GM12878 (cell line): ENCODE measurements around the gene PLAC1. TPM values are rescaled to one million over a fixed set of nuclear protein-coding genes. Genes with fewer than 3 reads are reported as not detected.

Source experiments
- ATAC-seq: fragments of 200-7000 bp; cut with Tn5 transposase; 3 replicates; pipeline ENCODE4 v1.9.1; 2020; ENCODE audit warnings: mild to moderate bottlenecking, moderate library complexity
- BruUV-seq: library from RNA; stranded (reverse); fragments of 400-500 nt; replicated peaks from 2 replicates; lab custom pipeline; 2021; lab: Mats Ljungman, UMichigan
- CTCF ChIA-PET: fragments of 300-600 bp; sonication (Branson Sonifier 250); formaldehyde crosslinking; extraction: SDS; loops from one replicate; lab custom pipeline; 2021; ENCODE audit warnings: inconsistent platforms; lab: Yijun Ruan, JAX
- POLR2A ChIA-PET: fragments of 350-600 bp; formaldehyde crosslinking; extraction: SDS; loops from one replicate; lab custom pipeline; 2021; ENCODE audit warnings: inconsistent platforms; lab: Charles Lee
- RAD21 ChIA-PET: fragments of 300-600 bp; sonication (Branson Sonifier 250); formaldehyde crosslinking; loops from one replicate; lab custom pipeline; 2023; ENCODE audit warnings: antibody characterized with exemption; ENCODE audit not compliant: unreplicated experiment; lab: Charles Lee
- SMC1A ChIA-PET: fragments of 300-600 bp; sonication (Branson Sonifier 250); formaldehyde crosslinking; loops from one replicate; lab custom pipeline; 2023; ENCODE audit not compliant: unreplicated experiment, uncharacterized antibody; lab: Charles Lee
- DNase-seq: peaks from one replicate; pipeline ENCODE4 v3.0.0-alpha.2; 2011; ENCODE audit warnings: low read depth, low spot score
- FAIRE-seq: peaks from 3 replicates; lab custom pipeline; 2011; peaks lifted over from hg19 to GRCh38; lab: Jason Lieb, UNC
- H2AFZ ChIP-seq: 2 replicates; pipeline ENCODE4 v1.6.0; 2011; ENCODE audit warnings: low read depth, low read length, control low read depth; ENCODE audit not compliant: control insufficient read depth
- H3K27ac ChIP-seq: 2 replicates; pipeline ENCODE4 v1.5.1; 2011; ENCODE audit warnings: control low read depth; ENCODE audit not compliant: control insufficient read depth, insufficient read depth
- H3K27me3 ChIP-seq, 2 experiments: replicated peaks in 1 of 2; 2 replicates each; pipeline versions ENCODE4 v1.6.0 to v1.6.1; 2011; ENCODE audit warnings: low read length in 1 of 2; ENCODE audit not compliant: control insufficient read depth in 2 of 2, insufficient read depth in 2 of 2
- H3K36me3 ChIP-seq, 2 experiments: 2 replicates each; pipeline ENCODE4 v1.5.1; 2011; ENCODE audit warnings: low read length in 1 of 2; ENCODE audit not compliant: control insufficient read depth in 2 of 2, insufficient read depth in 2 of 2
- H3K4me1 ChIP-seq: 2 replicates; pipeline ENCODE4 v1.6.1; 2011; ENCODE audit warnings: mild to moderate bottlenecking, low read length, moderate library complexity, mixed read lengths; ENCODE audit not compliant: control insufficient read depth, insufficient read depth
- H3K4me2 ChIP-seq: 2 replicates; pipeline ENCODE4 v1.6.0; 2011; ENCODE audit warnings: control low read depth; ENCODE audit not compliant: control insufficient read depth, insufficient read depth
- H3K4me3 ChIP-seq: fragments of 200-600 bp; sonication (generic); 2 replicates; pipeline ENCODE4 v1.5.1; 2016
- H3K79me2 ChIP-seq: 2 replicates; pipeline ENCODE4 v1.6.0; 2011; ENCODE audit warnings: low read length; ENCODE audit not compliant: control insufficient read depth, insufficient read depth
- H3K9ac ChIP-seq: 2 replicates; pipeline ENCODE4 v1.8.0; 2011; ENCODE audit warnings: low read length, control low read depth, mixed read lengths; ENCODE audit not compliant: control insufficient read depth, insufficient read depth
- H3K9me3 ChIP-seq: replicated peaks from 3 replicates; pipeline ENCODE4 v1.5.1; 2011; ENCODE audit warnings: mild to moderate bottlenecking, low read length; ENCODE audit not compliant: control insufficient read depth, insufficient read depth
- H4K20me1 ChIP-seq: 2 replicates; pipeline ENCODE4 v1.6.0; 2011; ENCODE audit not compliant: control insufficient read depth, insufficient read depth
- BCL3 ChIP-seq: IDR thresholded peaks from 2 replicates; pipeline ENCODE4 v1.6.1; 2011; ENCODE audit warnings: borderline replicate concordance, low read depth, mild to moderate bottlenecking, moderate library complexity, low read length; ENCODE audit not compliant: insufficient read depth, poor library complexity, severe bottlenecking
- CBX5 ChIP-seq: sonication (generic); IDR thresholded peaks from 2 replicates; pipeline ENCODE4 v1.6.1; 2016; ENCODE audit warnings: low read depth, moderate library complexity, mild to moderate bottlenecking, inconsistent platforms
- CHD1 ChIP-seq: IDR thresholded peaks from 2 replicates; pipeline ENCODE4 v1.6.1; 2012; ENCODE audit warnings: low read depth, low read length, improper control_type of control experiment
- GATAD2B ChIP-seq: fragments of 450-650 bp; conservative IDR thresholded peaks from 2 replicates; pipeline ENCODE4 v1.6.1; 2017; ENCODE audit warnings: low read depth, mild to moderate bottlenecking, moderate library complexity
- KDM1A ChIP-seq: fragments of 200-600 bp; sonication (generic); IDR thresholded peaks from 2 replicates; pipeline ENCODE4 v1.6.1; 2016; ENCODE audit warnings: borderline replicate concordance
- NKRF ChIP-seq: fragments of 450-650 bp; conservative IDR thresholded peaks from 2 replicates; pipeline ENCODE4 v1.6.1; 2017; ENCODE audit warnings: mild to moderate bottlenecking, moderate library complexity
- NR2C1 ChIP-seq: fragments of 450-650 bp; IDR thresholded peaks from 2 replicates; pipeline ENCODE4 v1.6.1; 2017; ENCODE audit warnings: antibody characterized with exemption, mild to moderate bottlenecking, moderate library complexity
- PBX3 ChIP-seq: IDR thresholded peaks from 2 replicates; pipeline ENCODE4 v1.6.1; 2011; ENCODE audit warnings: mild to moderate bottlenecking, low read depth, low read length, moderate library complexity; ENCODE audit not compliant: insufficient replicate concordance
- POU2F2 ChIP-seq: IDR thresholded peaks from 3 replicates; pipeline ENCODE4 v1.6.1; 2011; ENCODE audit warnings: low read depth, mild to moderate bottlenecking, low read length, borderline replicate concordance
- STAT3 ChIP-seq: IDR thresholded peaks from 2 replicates; pipeline ENCODE4 v1.6.1; 2011; ENCODE audit warnings: low read depth, low read length, improper control_type of control experiment
- SUZ12 ChIP-seq: fragments of 200-600 bp; sonication (generic); IDR thresholded peaks from one replicate; pipeline ENCODE4 v1.6.1; 2018; ENCODE audit warnings: antibody characterized with exemption, mild to moderate bottlenecking; ENCODE audit not compliant: unreplicated experiment
- USF1 ChIP-seq: IDR thresholded peaks from 2 replicates; pipeline ENCODE4 v1.6.1; 2011; ENCODE audit warnings: borderline replicate concordance, low read depth, mild to moderate bottlenecking, moderate library complexity, mixed read lengths, low read length; ENCODE audit not compliant: insufficient read depth; ENCODE audit errors: extremely low read length
- WRNIP1 ChIP-seq: IDR thresholded peaks from 2 replicates; pipeline ENCODE4 v1.6.1; 2011; ENCODE audit warnings: low read depth, low read length, improper control_type of control experiment, borderline replicate concordance
- ZNF274 ChIP-seq: IDR thresholded peaks from one replicate; pipeline ENCODE4 v1.8.0; 2011; ENCODE audit not compliant: insufficient read length, insufficient read depth
- ZNF622 ChIP-seq: fragments of 450-650 bp; IDR thresholded peaks from 2 replicates; pipeline ENCODE4 v1.6.1; 2017; ENCODE audit warnings: mild to moderate bottlenecking, inconsistent platforms
- WGBS: methylation state at CpG from one replicate; pipeline ENCODE4 v1.1.6; 2016; ENCODE audit warnings: low lambda C conversion rate; ENCODE audit not compliant: insufficient replicate concordance, insufficient coverage; ENCODE audit errors: missing lambda C conversion rate; 5-methylcytosine and 5-hydroxymethylcytosine counted together
- in situ Hi-C: fragments of 300-500 bp; cut with MboI; formaldehyde crosslinking; loops from 9 replicates; pipeline ENCODE4 v1.14.3; 2018; ENCODE audit warnings: mixed read lengths
- intact Hi-C: fragments of 100-400 bp; cut with micrococcal nuclease; formaldehyde crosslinking; loops from one replicate; pipeline ENCODE4 v1.14.2; 2022; ENCODE audit not compliant: unreplicated experiment
- polyA plus RNA-seq, 11 experiments: library from polyadenylated mRNA; depleted of rRNA in 4 of 11; unstranded in 6 of 11; stranded (reverse) in 5 of 11; fragments of >200 nt; fragmentation: Nextera tagmentation in 4 of 11; fragmentation: Illumina TruSeq in 1 of 11; extraction: Ambion mirVana in 4 of 11; extraction: Trizol in 1 of 11; gene quantifications; 1 replicate in 1 of 11; 2 replicates in 10 of 11; pipeline versions ENCODE4 v1.2.1 to v1.2.3, GENCODE V29; 2011 to 2016; ENCODE audit warnings: inconsistent platforms in 2 of 11, missing spikeins in 2 of 11, low read depth in 1 of 11
- total RNA-seq, 4 experiments: library from RNA; depleted of rRNA in 3 of 4; stranded (reverse); fragments of >200 nt in 3 of 4; fragmentation: Illumina TruSeq in 1 of 4; extraction: Trizol in 1 of 4; gene quantifications; 2 replicates each; pipeline versions ENCODE4 v1.2.1 to v1.2.3, GENCODE V29; 2013 to 2021

PLAC1 gene
- total and polyA plus RNA-seq, 10 of the 15 experiments (the other 5 are each of a cell fraction or from before 2014, with no cell fraction given) = 0.05 to 0.42 (median 0.17) TPM; not detected in 5

GRCh38 chrX:134604701-134605311, 53.5 kb downstream of the PLAC1 start (continued):
- no peak for TF ChIP-seq POU2F2
- TF ChIP-seq, all 136 proteins: peak for 0

GRCh38 chrX:134603806-134604700, 54.2 kb downstream of the PLAC1 start:
- in situ Hi-C loops (no loop called here), intact Hi-C loops (no loop called here)
- no peaks in the 10 kb centered on the region for H3K79me2 ChIP-seq
- H3K27me3 ChIP-seq = no peaks in the 10 kb centered on the region
- BruUV-seq = no TSS peak
- no peak for FAIRE-seq
- no peak overlapping the region for H2AFZ ChIP-seq
- no peaks in the 10 kb centered on the region; the same call in 2 of the 3 replicates for H3K9me3 ChIP-seq
- H4K20me1 ChIP-seq = no peaks in the 10 kb centered on the region
- ChIA-PET SMC1A (interaction anchor here (0.6 kb wide), 1 partner anchor 33 kb away, joined by 3 read pairs; no protein-coding TSS in a partner anchor), RAD21 (no interaction called here), POLR2A (no interaction called here), CTCF (no interaction called here)
- H3K27ac ChIP-seq = no peak overlapping the region
- 23% methylated on average over 3 of the region's 3 CpGs for WGBS
- no peak overlapping the region for H3K4me3 ChIP-seq
- H3K4me2 ChIP-seq = no peak overlapping the region
- DNase-seq = no peak
- H3K9ac ChIP-seq = no peak overlapping the region
- no peak for ATAC-seq
- no peaks in the 10 kb centered on the region for H3K36me3 ChIP-seq
- no peaks in the 10 kb centered on the region for H3K4me1 ChIP-seq
- TF ChIP-seq NKRF = no peak
- TF ChIP-seq PBX3 = no peak
- TF ChIP-seq CHD1 = no peak
- TF ChIP-seq ZNF622 = no peak
- no peak for TF ChIP-seq GATAD2B
- TF ChIP-seq CBX5 = no peak
- TF ChIP-seq SUZ12 = no peak
- TF ChIP-seq KDM1A = no peak
- TF ChIP-seq USF1 = no peak
- no peak for TF ChIP-seq NR2C1
- no peak for TF ChIP-seq STAT3
- TF ChIP-seq ZNF274 = no peak
- TF ChIP-seq BCL3 = no peak
- TF ChIP-seq WRNIP1 = no peak
